HG03175 (cell line): ENCODE results near the gene NR2F1.

ENCODE experiments used
- ATAC-seq: cut with Tn5 transposase; IDR thresholded peaks from one replicate; pipeline ENCODE4 v1.9.1; 2021; ENCODE audit warnings: mild to moderate bottlenecking, moderate library complexity; ENCODE audit not compliant: unreplicated experiment

Gene NR2F1

DNA sequence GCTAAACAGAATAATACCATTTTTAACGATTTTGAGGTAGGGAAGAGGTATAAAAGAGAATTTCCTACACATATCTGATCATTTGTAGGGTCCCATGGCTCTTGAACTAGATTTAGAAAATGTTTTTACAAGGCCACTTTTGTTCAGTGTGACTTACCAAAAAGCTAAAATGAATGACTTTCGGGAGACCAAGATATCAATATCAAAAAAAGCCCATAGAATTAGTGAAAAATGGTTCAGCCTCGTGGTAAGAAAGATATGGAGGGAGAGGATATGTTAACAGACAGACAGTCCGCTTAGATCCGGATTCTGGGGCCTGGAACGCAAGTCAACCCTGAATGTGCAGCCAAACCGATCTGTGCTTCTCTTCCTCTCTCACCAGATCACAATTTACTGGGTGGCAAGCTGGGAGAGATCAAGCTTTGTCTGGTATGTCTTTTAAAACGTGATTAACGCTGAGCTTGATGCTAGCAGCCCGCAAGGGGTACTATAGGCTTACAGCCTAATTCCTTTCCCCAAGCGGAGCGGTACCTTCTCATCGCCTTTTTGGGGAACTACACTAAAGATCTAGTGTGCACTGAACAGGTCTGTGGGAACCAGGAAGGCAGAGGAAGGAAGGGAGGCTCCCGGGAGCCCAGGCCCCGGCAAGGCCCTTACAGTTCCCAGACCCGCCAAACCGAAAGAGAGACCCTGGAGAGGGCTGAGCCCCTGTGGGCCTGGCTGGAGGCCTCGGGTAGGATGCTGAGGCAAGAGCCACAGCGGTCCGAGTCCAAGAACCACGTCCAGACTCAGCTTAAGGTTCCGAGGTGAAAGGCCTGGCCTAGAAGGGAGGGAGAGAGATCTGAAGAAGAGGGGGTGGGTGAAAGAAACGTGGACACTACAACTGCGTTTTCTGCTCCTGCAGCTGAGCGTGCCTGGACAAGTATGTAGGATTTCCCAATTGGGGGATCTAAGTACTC, 4.9 kb upstream of the NR2F1 start:
- ATAC-seq = no peak

- no peak for ATAC-seq
These were observed 4.0 kb upstream of the NR2F1 start for GRCh38 chr5:93578813-93579691.

DNA sequence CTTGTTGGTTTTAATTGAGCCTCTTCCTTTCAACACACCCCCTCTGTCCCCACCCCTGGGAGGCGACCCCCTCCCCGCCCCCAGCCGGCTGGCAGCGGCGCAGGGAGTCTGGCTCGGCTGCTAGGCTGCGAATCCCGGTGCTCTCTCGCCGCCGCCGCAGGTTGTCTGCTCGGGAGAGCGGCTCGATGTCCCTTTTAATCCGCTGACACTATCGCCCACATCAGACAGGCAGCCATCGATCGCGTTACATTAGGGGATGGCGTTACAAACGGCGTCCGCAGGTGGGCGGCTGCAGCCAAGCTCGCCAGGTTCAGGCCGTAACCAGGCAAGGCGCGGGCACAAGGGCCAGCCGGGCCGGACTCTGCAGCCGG, 3.3 kb upstream of the NR2F1 start:
- ATAC-seq = no peak

DNA sequence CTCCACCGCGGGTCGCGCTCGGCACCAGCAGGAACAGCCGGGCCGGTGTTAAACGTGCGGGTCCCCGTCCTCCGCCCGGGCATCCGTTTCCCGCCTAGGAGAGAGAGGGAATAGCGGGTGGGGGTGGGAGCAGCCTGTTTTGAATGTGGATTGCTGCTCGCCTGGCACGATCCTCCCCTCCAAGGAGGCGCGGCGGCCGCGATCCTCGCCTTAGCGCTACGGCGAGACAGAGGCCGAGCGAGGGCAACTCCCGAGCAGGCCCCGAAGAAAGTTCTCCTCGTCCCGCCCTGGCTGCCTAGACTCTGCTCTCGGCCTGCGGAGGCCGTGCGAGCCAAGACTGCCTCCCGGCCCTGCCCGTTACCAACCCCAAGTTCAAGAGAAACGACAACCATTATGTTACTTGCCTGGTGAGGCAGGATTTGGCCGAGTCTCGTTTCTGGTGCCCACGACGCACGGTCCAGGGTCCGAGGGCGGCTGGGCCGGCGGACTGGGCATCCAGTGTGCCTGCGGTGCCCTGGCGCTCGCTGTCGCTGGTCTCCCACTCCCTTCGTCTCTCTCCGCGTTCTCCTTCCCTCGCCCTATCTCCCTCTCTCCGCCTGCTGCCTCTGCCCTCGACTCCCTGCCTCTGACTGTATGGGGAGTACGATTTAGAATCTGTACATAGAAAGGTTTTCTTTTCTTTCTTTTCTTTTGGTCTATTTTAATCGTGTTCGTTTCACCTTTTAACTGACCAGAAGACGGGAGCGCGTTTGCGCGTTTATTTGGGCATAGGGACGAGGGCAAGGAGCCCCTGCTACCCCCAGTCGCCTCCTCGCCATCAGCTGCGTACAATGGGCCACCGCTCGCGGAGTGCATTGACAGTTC, 2.7 kb upstream of the NR2F1 start:
- ATAC-seq = no peak

- ATAC-seq = peak; percentile 29
These were observed 2.0 kb upstream of the NR2F1 start, which contains the start of gene NR2F1-AS1 for GRCh38 chr5:93580927-93581445. Gene NR2F1-AS1, minus strand, starts transcription at chr5:93581219.

- ATAC-seq = no peak
These were observed 907 bp upstream of the NR2F1 start for GRCh38 chr5:93582167-93582462.

DNA sequence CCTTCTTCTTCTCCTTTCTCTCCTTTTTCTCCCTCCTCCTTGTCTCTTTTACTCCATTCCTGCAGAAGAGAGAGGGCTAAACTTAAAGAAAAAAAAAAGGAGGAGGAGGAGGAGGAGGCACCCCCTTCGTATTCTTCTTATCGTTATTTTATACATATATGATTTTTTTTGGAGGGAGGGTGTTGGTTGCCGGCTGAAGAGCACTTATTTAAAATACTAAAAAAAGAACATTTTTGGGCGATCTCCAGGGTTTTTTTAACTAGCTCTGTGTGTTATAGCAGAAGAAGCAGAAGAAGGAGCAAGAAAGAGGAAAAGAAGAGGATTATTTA, 381 bp downstream of the NR2F1 start:
- no peak for ATAC-seq

- ATAC-seq = peak; percentile 31
These were observed 960 bp downstream of the NR2F1 start for GRCh38 chr5:93583768-93584595.

DNA sequence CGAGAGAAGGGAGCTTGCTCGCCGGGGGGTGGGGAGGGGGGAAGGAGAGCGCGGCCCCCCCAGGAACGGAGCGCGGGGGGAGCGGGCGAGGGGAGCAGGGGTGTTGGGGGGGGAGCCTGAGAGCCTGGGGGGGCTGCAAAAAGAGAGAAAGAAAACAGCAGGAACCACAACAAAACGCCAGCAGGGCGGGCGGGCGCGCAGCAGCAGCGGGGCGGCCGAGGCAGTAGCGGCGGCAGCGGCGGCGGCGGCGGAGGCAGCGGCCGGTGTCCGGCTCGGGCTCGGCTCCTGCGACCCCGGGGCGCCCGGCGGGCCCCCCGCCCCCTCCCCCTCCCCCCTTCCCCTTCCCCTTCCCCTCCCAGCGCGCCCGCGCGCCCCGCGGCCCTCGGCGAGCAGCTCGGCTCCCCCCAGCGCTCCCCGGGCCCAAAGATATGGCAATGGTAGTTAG, 1.6 kb downstream of the NR2F1 start:
- ATAC-seq = no peak

GRCh38 chr5:93585041-93585766, 2.2 kb downstream of the NR2F1 start:
- no peak for ATAC-seq

GRCh38 chr5:93585767-93586385, 2.9 kb downstream of the NR2F1 start:
- no peak for ATAC-seq

DNA sequence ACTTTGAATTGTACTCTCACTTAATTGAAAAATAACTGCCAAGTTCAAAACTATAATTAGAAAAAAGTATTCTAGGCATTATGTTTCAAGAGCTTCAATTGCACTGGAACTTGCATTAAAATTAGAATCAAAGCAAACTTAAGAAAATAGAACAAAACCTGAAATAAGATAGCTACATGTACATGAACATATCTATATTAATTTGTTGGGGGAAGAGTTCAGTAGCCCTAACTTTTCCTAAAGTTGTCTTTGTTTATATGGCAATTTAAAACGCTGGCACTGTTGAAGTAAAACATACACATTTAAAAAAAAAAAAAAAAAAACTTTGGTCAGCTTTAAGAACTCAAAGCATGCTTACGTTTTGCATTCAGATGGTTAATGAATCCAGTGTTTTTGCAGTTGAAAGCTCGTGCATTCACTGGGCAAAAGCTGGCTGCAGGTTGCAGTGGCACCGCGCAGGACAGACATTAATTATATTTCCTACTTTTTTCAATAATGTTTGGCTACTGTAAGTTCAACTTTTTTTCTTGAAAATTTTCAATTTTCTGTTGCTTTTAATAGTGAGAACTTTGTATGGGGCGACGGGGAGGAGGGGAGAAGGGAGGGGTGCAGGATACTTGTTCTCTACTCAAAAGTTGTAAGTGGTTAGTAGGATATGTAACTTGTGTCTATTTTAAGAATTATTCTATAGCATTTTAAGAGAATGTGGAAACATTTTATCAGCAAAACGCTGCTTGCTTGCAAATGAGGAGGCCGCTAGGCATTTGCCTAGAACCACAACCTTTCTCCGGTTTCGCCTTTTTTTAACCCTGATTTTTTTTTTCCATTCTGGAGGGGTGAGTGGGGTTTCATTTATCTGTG, 3.9 kb downstream of the NR2F1 start:
- no peak for ATAC-seq

DNA sequence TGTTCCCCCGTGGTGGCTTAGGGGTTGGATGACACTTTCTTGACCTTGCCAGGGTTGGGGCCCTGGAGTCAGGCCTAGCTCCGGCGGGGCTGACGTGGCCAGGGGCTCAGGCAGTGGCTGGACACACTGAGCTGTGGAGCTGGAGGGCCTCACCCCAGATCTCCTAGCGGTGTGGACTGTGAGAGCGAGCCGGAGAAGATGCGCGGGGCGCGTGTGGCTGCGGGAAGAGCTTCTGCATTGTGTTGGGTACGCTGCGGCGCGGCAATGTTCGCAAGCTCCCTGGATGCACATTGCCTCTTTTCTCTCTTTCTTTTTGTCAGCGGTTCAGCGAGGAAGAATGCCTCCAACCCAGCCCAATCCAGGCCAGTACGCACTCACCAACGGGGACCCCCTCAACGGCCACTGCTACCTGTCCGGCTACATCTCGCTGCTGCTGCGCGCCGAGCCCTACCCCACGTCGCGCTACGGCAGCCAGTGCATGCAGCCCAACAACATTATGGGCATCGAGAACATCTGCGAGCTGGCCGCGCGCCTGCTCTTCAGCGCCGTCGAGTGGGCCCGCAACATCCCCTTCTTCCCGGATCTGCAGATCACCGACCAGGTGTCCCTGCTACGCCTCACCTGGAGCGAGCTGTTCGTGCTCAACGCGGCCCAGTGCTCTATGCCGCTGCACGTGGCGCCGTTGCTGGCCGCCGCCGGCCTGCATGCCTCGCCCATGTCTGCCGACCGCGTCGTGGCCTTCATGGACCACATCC, 4.8 kb downstream of the NR2F1 start:
- no peak for ATAC-seq

GRCh38 chr5:93588352-93589151, 5.5 kb downstream of the NR2F1 start:
- no peak for ATAC-seq

DNA sequence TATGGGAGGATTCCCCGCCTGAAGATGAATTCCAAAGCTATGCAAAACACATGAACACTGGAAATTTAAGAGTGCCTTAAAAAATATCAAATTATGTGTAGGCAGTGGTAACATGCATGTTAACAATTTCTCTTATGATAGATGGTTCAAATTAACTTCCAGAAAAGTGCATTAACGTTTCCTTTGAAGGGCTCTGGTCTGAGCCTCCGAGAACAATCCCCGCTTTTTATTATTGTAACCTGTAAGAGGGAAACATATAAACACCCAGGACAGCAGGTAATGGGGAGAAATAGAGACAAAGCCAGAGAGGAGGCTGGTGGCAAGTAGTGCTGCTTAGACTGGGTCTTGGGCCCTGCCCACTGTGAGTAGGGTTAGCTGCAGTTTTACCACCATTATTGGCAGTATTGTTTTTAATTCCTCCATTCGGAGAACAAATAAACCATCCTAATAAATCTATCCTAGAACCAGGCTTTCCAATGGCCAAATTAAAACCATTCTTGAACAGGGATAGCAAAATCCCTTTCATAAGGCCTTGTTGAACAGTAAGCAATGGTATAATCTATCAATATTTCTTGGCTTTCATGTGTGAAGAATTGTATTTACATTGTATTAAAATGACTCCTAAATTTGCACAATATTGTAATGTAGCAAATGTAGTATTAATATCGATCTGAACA, 6.3 kb downstream of the NR2F1 start:
- no peak for ATAC-seq

DNA sequence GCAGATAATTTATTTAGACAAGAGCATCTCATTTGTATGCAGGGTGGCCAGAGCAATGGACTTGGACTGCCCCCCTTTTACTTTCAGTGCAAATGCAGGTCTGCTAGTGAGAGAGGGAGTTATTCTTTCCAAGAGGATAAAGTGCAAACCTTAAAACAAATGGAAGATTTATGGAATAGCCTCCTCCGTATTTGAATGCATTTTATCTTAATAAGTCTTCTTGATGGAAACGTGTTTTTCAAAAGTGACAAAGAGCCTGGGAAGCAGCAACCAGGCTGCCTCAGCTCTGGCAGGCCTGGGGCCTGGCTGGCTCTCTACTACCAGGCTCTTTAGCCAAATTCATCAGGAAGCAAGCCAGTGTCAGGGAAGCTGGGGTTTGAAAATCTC, 6.8 kb downstream of the NR2F1 start:
- ATAC-seq = no peak
